Measurements from ENCODE around the gene FRZB.
"Not testable (repeated sequence)": the region's sequence is repeated elsewhere in the genome, so short reads cannot be mapped to it uniquely, and the experiment has no call there.

Gene FRZB

DNA sequence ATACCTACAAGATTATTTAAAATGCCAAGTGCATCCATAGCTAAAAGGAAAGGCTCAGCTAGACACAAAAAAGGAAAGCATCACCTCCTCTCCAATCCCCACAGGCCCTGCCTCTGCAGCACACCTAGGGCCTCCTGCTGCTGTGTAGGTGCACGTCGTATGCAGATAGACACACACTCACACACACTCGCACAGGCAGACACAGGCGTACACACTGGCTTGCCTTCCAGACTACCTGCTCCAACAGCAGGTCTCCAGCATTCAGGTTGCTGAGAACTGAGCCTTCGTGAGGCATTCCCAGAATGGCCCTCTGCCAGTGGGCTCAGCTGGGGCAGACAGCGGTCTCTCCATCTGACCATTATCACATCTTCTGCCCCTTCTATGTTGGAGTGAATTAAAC, 35.3 kb upstream of the FRZB start:
- DNase-seq (ENCODE audit: low read depth in 1 of 2, low spot score in 1 of 2), result no peak

DNA sequence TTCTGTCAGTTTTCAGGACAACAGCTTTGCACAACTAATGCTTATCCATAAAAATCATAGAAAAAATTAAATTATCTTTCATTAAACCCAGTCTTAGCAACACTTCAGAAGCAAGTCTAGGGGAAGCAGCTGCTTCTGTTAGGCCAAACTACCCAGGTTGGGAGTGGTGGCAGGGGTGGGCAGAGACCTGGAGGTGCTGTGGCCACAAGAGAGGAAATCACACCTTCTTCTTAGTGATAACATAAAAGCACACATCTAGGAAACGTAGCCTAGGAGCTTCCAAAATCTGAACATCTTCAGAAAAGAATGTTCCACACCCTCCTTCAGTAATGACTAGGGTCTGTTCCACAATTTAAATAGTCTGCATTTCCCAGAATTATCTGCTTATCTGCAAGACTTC, 32.3 kb upstream of the FRZB start:
- in situ Hi-C loops (cut with HindIII; ENCODE audit: low pct_unique_long_range_greater_than_20kb, low sequenced_read_pairs), result no loop called here
- TF ChIP-seq JUND (IDR thresholded peaks at IDR 0.05; ENCODE audit: low read depth), result no peak
- no peak for DNase-seq (ENCODE audit: low read depth in 1 of 2, low spot score in 1 of 2)

More for the DNA sequence above, 35.3 kb upstream of the FRZB start:
- in situ Hi-C loops (cut with HindIII; ENCODE audit: low pct_unique_long_range_greater_than_20kb, low sequenced_read_pairs), result no loop called here
- TF ChIP-seq JUND (IDR thresholded peaks at IDR 0.05; ENCODE audit: low read depth), result no peak

- in situ Hi-C loops (cut with HindIII; ENCODE audit: low pct_unique_long_range_greater_than_20kb, low sequenced_read_pairs), result no loop called here
- no peak for DNase-seq (ENCODE audit: low read depth in 1 of 2, low spot score in 1 of 2)
- no peak for TF ChIP-seq JUND (IDR thresholded peaks at IDR 0.05; ENCODE audit: low read depth)
Measured at GRCh38 chr2:182897137-182897536, 30.7 kb upstream of the FRZB start.

DNA sequence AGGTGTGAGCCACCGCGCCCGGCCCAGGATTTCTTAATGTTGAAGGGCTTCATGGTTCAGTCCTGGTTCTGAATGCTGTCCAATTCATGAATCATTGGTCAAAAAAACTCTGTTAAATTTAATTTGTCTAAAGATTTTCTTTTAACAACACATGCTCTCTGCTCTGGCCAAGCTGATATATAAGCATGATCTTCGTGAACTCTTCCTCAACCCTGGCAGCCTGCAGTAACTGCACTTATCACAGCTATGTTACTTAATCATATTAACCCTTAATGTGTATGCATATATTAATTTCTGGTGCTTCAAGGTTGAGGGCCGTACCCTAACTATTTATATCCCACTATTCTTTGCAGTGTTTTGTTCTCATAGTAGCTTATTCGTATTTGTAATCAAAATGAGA, 29.4 kb upstream of the FRZB start:
- TF ChIP-seq JUND (IDR thresholded peaks at IDR 0.05; ENCODE audit: low read depth), result no peak
- DNase-seq (ENCODE audit: low read depth in 1 of 2, low spot score in 1 of 2), result no peak
- in situ Hi-C loops (cut with HindIII; ENCODE audit: low pct_unique_long_range_greater_than_20kb, low sequenced_read_pairs), result no loop called here

DNA sequence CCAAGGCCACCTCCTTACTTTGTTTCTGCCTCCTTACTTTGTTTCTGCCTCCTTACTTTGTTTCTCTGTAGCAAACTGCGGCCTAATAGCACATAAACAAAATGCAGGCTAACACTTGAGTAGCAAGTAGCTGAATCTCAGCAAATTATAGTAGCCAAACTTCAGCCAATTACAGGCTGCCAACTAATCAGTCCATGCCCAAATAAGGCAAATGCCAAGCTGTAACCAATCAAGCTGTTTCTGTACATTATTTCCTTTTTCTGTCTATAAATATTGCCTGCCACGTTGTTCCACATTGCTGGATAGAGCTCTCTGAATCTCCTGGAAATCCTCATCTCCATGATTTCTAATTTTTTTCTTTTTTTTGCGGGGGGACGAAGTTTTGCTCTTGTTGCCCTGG, 28.7 kb upstream of the FRZB start:
- no peak for DNase-seq (ENCODE audit: low read depth in 1 of 2, low spot score in 1 of 2)
- TF ChIP-seq JUND (IDR thresholded peaks at IDR 0.05; ENCODE audit: low read depth), result no peak
- in situ Hi-C loops (cut with HindIII; ENCODE audit: low pct_unique_long_range_greater_than_20kb, low sequenced_read_pairs), result no loop called here

DNA sequence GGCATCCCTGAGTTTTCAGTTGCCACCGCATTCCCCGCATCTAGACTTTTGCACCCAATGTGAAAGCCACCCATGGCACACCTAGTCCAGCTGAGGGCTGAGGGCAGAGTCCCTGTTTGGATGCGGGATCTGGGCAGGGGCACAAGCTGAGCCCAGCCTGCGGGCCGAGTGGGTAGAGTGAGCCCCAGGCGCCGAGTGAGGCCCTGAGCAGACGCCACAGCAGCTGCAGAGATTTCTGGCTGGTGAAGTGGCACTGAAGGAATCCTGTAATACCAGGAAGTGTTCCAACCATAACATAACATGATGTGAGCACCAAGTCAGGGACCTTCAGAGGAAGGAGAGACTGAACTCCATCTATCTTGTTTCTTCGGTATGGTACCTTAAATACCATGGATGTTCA, 27.7 kb upstream of the FRZB start:
- TF ChIP-seq JUND (IDR thresholded peaks at IDR 0.05; ENCODE audit: low read depth), result no peak
- no peak for DNase-seq (ENCODE audit: low read depth in 1 of 2, low spot score in 1 of 2)
- in situ Hi-C loops (cut with HindIII; ENCODE audit: low pct_unique_long_range_greater_than_20kb, low sequenced_read_pairs), result no loop called here

GRCh38 chr2:182893666-182894065, 27.2 kb upstream of the FRZB start:
- no peak for DNase-seq (ENCODE audit: low read depth in 1 of 2, low spot score in 1 of 2)
- TF ChIP-seq JUND (IDR thresholded peaks at IDR 0.05; ENCODE audit: low read depth), result no peak
- in situ Hi-C loops (cut with HindIII; ENCODE audit: low pct_unique_long_range_greater_than_20kb, low sequenced_read_pairs), result no loop called here

- in situ Hi-C loops (cut with HindIII; ENCODE audit: low pct_unique_long_range_greater_than_20kb, low sequenced_read_pairs); DNase-seq (ENCODE audit: low read depth in 1 of 2, low spot score in 1 of 2): not testable (repeated sequence)
Measured at GRCh38 chr2:182893035-182893434, 26.6 kb upstream of the FRZB start.

- in situ Hi-C loops (cut with HindIII; ENCODE audit: low pct_unique_long_range_greater_than_20kb, low sequenced_read_pairs), result no loop called here
- no peak for DNase-seq (ENCODE audit: low read depth in 1 of 2, low spot score in 1 of 2)
- no peak for TF ChIP-seq JUND (IDR thresholded peaks at IDR 0.05; ENCODE audit: low read depth)
Measured at GRCh38 chr2:182891611-182892010, 25.2 kb upstream of the FRZB start.

DNA sequence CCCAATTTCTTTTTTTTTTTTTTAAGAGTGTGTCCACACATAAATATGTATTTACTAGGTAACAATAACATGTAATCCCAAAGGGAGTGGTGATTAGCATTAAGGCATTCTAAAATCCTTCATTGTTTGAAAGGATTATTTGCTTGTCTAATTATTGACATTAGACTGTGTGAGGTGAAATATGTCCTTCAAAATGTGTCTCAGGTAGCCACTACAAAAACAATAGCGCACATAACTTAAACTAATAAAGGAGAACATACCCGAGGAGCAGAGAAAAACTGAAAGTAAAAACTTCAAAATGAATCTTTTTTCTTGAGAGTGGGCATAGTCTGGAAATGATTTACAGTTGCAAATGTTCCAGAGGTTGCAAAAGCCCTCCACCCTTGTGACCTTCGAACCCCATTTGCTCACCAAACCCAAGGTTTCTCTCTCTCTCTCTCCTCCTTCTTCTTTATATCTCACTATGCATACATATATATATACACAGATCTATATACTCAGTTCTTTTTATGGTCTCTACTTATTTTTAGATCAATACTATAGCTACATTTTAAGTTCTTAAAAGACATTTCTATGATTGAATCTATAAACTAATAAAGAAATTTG, 24.4 kb upstream of the FRZB start:
- no peak for TF ChIP-seq JUND (IDR thresholded peaks at IDR 0.05; ENCODE audit: low read depth)
- DNase-seq (ENCODE audit: low read depth in 1 of 2, low spot score in 1 of 2), result no peak
- in situ Hi-C loops (cut with HindIII; ENCODE audit: low pct_unique_long_range_greater_than_20kb, low sequenced_read_pairs), result no loop called here

DNA sequence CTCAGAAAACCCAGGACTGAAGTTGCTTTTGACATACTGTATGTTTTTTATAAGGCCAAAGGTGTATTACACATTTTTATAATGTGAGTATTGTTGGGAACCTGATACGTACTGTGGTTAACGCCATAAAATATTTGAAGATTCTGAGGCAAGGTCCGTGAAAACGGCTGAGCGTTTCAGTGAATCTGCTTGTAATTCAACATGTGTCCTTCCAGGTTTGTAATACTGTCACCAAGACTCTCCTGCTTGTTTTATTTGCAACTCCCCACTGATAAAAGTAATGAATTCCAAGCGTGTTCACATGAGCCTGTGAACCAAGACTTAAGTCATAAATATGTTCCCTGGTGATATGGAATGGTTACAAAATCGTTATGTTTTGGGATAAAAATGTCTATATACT, 23.9 kb upstream of the FRZB start:
- in situ Hi-C loops (cut with HindIII; ENCODE audit: low pct_unique_long_range_greater_than_20kb, low sequenced_read_pairs), result no loop called here
- DNase-seq (ENCODE audit: low read depth in 1 of 2, low spot score in 1 of 2), result no peak
- TF ChIP-seq JUND (IDR thresholded peaks at IDR 0.05; ENCODE audit: low read depth), result no peak

- in situ Hi-C loops (cut with HindIII; ENCODE audit: low pct_unique_long_range_greater_than_20kb, low sequenced_read_pairs), result no loop called here
- no peak for DNase-seq (ENCODE audit: low read depth in 1 of 2, low spot score in 1 of 2)
- no peak for TF ChIP-seq JUND (IDR thresholded peaks at IDR 0.05; ENCODE audit: low read depth)
Measured at GRCh38 chr2:182887753-182888415, 21.4 kb upstream of the FRZB start.

DNA sequence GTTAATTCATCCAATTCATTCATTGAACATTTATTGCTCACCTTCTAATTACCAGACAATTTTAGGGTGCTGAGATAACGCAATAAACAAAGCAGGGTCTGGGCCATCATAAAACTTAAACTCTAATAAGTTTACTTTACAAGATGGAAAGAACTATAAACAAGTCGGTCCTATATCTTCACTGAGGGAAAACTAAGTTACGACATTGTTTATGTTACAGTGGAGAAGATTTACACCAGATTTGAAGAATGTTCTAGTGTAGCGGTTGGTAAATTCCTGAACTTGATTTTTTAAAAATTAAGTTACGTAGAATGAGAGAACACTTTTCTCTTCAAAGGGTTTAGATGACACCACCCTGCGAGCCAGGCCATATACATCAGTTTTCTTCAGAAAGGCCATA, 20.7 kb upstream of the FRZB start:
- in situ Hi-C loops (cut with HindIII; ENCODE audit: low pct_unique_long_range_greater_than_20kb, low sequenced_read_pairs), result no loop called here
- no peak for DNase-seq (ENCODE audit: low read depth in 1 of 2, low spot score in 1 of 2)
- TF ChIP-seq JUND (IDR thresholded peaks at IDR 0.05; ENCODE audit: low read depth), result no peak

DNA sequence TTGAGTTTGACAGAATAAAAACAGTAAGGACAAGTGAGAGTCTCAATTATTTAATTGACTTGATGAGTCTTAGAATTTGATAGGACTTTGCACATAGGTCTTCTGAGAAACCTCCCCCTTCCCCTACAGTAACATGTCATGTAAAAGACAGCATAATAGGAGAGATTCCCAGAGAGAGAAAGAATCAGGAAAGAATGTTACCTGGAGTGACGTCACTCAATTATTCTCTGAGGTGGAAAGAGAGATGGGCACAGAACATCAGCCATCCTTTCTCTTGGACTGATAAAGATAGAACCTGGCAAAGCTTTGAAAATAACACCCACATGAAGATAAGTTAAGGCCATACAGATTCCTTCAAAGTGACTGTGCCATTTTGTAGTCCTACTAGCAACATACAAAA, 19.3 kb upstream of the FRZB start:
- DNase-seq (ENCODE audit: low read depth in 1 of 2, low spot score in 1 of 2), result no peak
- no peak for TF ChIP-seq JUND (IDR thresholded peaks at IDR 0.05; ENCODE audit: low read depth)
- in situ Hi-C loops (cut with HindIII; ENCODE audit: low pct_unique_long_range_greater_than_20kb, low sequenced_read_pairs), result no loop called here
